ENCODE measurements around the gene HTRA1. TPM values are rescaled to one million over a fixed set of nuclear protein-coding genes. Genes with fewer than 3 reads are reported as not detected.

HTRA1 gene
- total RNA-seq, 1 experiment from 2014 or later: 18.6 TPM

DNA sequence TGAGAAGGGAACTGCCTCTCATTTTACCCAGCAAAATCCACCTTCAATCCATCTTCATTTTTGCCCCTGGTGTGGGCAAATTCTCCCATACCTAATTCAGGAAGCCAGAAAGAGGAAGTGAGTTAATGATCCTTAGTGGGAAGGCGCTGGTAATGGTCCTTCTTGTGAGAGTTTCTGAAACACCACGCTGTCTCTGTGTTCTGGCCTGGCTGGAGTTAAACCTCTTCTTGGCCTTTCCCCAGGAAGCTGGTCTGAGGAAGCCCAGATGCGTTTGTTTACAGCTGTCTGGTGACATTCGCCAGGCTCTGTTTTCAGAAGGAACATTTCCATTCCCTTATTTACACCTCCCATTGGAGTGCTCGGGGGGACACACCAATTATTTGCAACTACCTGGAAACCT lies 24.3 kb downstream of the HTRA1 start:
- Histone ChIP-seq H3K9ac (ENCODE audit: low read length) (no peak overlapping the region), H3K4me1 (ENCODE audit: insufficient read depth, low read length) (peaks cover 10% of the 10 kb centered on the region), H3K79me2 (ENCODE audit: low read length) (no peaks in the 10 kb centered on the region), H2AFZ (ENCODE audit: low read length) (no peak overlapping the region), H3K4me3 (ENCODE audit: low read length) (no peak overlapping the region), H3K36me3 (ENCODE audit: low read depth, low read length) (no peaks in the 10 kb centered on the region), H3K9me2 (replicated peaks; ENCODE audit: low read length) (no peaks in the 10 kb centered on the region), H4K20me1 (ENCODE audit: low read length) (no peaks in the 10 kb centered on the region), H3K27me3 (ENCODE audit: low read length) (no peaks in the 10 kb centered on the region), H3F3A (ENCODE audit: low read length, unreplicated experiment) (no peaks in the 10 kb centered on the region), H3K27ac (ENCODE audit: low read length) (no peak overlapping the region), H3K4me2 (ENCODE audit: low read length) (no peak overlapping the region), H3K9me3 (ENCODE audit: low read length) (no peaks in the 10 kb centered on the region)
- POLR2A ChIA-PET (ENCODE audit: unreplicated experiment): no interaction called here
- CTCF ChIA-PET: no interaction called here
- TF ChIP-seq EZH2phosphoT487 (IDR thresholded peaks at IDR 0.05; ENCODE audit: borderline replicate concordance, low read length) (no peak), CTCF (conservative IDR thresholded peaks at IDR 0.05; ENCODE audit: low read depth, low read length) (no peak), EZH2 (IDR thresholded peaks at IDR 0.05; ENCODE audit: low read length, unreplicated experiment) (no peak)
- BruUV-seq (replicated peaks): no TSS peak
- no peak for DNase-seq
- ATAC-seq: no peak
- intact Hi-C loops (cut with micrococcal nuclease): no loop called here

DNA sequence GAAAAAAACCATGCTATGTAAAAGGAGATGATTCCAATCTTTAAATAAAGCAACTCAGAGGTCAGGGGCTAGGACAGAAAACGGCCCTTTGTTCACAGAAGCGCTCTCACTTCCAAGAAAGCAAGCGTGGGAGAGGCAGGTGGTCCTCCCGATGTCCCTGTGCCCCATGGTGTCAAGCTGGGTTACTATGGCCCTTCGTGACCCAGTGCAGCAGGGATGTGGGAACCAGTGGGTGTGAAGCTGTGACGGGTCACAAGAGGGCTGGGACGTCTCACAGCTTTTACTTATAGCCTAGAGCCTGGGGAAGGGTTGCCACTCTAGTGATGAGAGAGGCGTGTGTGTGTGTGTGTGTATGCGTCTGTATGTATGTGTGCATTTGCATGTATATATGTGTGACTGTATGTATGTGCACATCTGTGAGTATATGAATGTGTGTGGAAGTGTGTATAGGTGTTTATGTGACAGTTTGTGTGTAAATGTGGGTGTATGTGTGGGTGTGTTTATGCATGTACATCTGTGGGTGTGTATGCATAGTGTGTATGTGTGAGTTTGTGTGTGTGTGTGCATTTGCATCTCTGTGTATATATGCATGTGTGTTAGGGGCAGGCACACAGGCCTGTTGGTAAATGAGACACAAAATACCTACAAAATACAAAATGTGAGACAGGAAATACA lies 25.2 kb downstream of the HTRA1 start:
- Histone ChIP-seq H4K20me1 (ENCODE audit: low read length) (no peaks in the 10 kb centered on the region), H3K4me2 (ENCODE audit: low read length) (no peak overlapping the region), H3K4me3 (ENCODE audit: low read length) (no peak overlapping the region), H3K79me2 (ENCODE audit: low read length) (no peaks in the 10 kb centered on the region), H3F3A (ENCODE audit: low read length, unreplicated experiment) (no peaks in the 10 kb centered on the region), H3K4me1 (ENCODE audit: insufficient read depth, low read length) (peaks cover 12% of the 10 kb centered on the region), H3K27ac (ENCODE audit: low read length) (no peak overlapping the region), H3K27me3 (ENCODE audit: low read length) (no peaks in the 10 kb centered on the region), H3K9ac (ENCODE audit: low read length) (no peak overlapping the region), H3K9me2 (replicated peaks; ENCODE audit: low read length) (no peaks in the 10 kb centered on the region), H3K9me3 (ENCODE audit: low read length) (no peaks in the 10 kb centered on the region), H2AFZ (ENCODE audit: low read length) (no peak overlapping the region), H3K36me3 (ENCODE audit: low read depth, low read length) (no peaks in the 10 kb centered on the region)
- DNase-seq: no peak
- CTCF ChIA-PET: no interaction called here
- intact Hi-C loops (cut with micrococcal nuclease): no loop called here
- POLR2A ChIA-PET (ENCODE audit: unreplicated experiment): no interaction called here
- TF ChIP-seq CTCF (conservative IDR thresholded peaks at IDR 0.05; ENCODE audit: low read depth, low read length): no peak
- no peak for TF ChIP-seq EZH2 (IDR thresholded peaks at IDR 0.05; ENCODE audit: low read length, unreplicated experiment)
- BruUV-seq (replicated peaks): no TSS peak
- ATAC-seq: no peak

- Histone ChIP-seq H2AFZ (ENCODE audit: low read length) (no peak overlapping the region), H3K27me3 (ENCODE audit: low read length) (no peaks in the 10 kb centered on the region), H4K20me1 (ENCODE audit: low read length) (no peaks in the 10 kb centered on the region), H3K4me1 (ENCODE audit: insufficient read depth, low read length) (peaks cover 12% of the 10 kb centered on the region), H3K4me2 (ENCODE audit: low read length) (no peak overlapping the region), H3K9ac (ENCODE audit: low read length) (no peak overlapping the region), H3F3A (ENCODE audit: low read length, unreplicated experiment) (no peaks in the 10 kb centered on the region), H3K4me3 (ENCODE audit: low read length) (no peak overlapping the region), H3K27ac (ENCODE audit: low read length) (no peak overlapping the region), H3K79me2 (ENCODE audit: low read length) (no peaks in the 10 kb centered on the region), H3K9me2 (replicated peaks; ENCODE audit: low read length) (no peaks in the 10 kb centered on the region), H3K9me3 (ENCODE audit: low read length) (no peaks in the 10 kb centered on the region), H3K36me3 (ENCODE audit: low read depth, low read length) (no peaks in the 10 kb centered on the region)
- ChIA-PET CTCF (no interaction called here), POLR2A (ENCODE audit: unreplicated experiment) (no interaction called here)
- DNase-seq (no peak), ATAC-seq (no peak)
- intact Hi-C loops (cut with micrococcal nuclease): no loop called here
- BruUV-seq (replicated peaks): no TSS peak
- TF ChIP-seq CTCF (conservative IDR thresholded peaks at IDR 0.05; ENCODE audit: low read depth, low read length): no peak
- TF ChIP-seq EZH2phosphoT487 (IDR thresholded peaks at IDR 0.05; ENCODE audit: borderline replicate concordance, low read length): no peak
- no peak for TF ChIP-seq EZH2 (IDR thresholded peaks at IDR 0.05; ENCODE audit: low read length, unreplicated experiment)
These were observed 25.9 kb downstream of the HTRA1 start for GRCh38 chr10:122487174-122487765.
